CD4-positive, alpha-beta T cell treated with Interferon alpha-2 for 1 hour (primary cell): ENCODE measurements around the gene CHST9.

Experiments used
- DNase-seq, 2 donors: peaks; one replicate each; pipeline ENCODE4 v3.0.0-alpha.2; 2020 to 2022

CHST9 gene

GRCh38 chr18:26926066-26926675 lies 258.9 kb downstream of the CHST9 start:
- no peak for DNase-seq

- no peak for DNase-seq
Observed at GRCh38 chr18:26925313-26925712, 259.8 kb downstream of the CHST9 start.

DNA sequence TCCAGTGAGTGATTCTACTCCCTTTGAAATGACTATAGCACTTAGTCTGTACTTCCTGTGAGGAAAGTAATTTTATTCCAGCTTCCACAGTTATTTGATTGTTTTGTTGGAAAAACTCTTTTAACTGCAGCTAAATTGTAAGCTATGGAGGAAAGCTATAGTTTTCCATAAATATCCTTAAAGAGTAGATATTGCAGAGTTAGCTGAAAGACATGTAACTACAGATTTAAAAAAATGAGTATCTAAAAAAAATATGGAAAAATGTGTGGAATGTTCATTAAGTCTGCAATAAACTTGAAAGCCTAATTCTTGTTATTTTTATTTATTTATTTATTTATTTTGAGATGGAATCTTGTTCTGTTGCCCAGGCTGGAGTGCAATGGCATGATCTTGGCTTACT lies 262.8 kb downstream of the CHST9 start:
- DNase-seq: no peak

DNA sequence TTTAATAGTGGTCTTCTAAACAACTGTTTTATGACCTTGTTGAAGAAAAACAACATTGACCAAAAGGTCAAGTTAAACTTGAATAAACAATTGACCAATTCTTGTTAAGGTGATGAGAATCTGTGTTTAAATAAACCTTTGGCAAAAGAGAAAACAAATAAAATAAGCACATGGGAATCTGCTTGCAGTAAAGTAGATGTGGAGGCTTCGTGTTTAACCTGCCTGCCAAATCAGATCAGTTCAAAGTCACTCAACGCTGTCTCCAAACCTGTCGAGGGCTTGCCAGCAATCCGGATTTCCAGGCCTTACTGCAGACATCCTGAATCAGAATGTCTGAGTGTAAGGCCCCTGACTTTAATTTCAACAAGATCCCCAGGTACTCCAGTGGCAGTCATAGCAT lies 264.5 kb downstream of the CHST9 start:
- DNase-seq: no peak

DNA sequence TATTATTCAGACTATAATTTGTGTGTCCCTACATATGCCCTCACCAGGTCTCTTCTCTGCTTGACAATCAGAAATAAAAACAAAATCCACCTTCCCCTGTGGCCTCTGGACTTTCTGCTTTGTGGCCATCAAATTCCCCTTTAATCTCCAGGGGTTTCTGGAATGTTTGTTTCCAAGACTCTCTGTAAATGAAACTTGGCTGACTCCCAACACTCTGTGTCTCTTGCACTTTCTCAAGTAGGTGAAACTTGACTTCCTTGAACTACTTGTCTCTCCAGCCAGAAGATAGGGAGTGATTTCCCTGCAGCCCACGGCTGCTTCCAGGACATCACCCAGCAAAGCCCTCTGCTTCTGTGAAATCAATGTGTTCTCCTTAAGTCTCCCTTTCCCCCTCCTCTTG lies 265.5 kb downstream of the CHST9 start:
- DNase-seq: no peak

GRCh38 chr18:26919201-26919600 lies 265.9 kb downstream of the CHST9 start:
- DNase-seq: no peak

GRCh38 chr18:26911840-26912239 lies 273.3 kb downstream of the CHST9 start:
- DNase-seq: no peak

DNA sequence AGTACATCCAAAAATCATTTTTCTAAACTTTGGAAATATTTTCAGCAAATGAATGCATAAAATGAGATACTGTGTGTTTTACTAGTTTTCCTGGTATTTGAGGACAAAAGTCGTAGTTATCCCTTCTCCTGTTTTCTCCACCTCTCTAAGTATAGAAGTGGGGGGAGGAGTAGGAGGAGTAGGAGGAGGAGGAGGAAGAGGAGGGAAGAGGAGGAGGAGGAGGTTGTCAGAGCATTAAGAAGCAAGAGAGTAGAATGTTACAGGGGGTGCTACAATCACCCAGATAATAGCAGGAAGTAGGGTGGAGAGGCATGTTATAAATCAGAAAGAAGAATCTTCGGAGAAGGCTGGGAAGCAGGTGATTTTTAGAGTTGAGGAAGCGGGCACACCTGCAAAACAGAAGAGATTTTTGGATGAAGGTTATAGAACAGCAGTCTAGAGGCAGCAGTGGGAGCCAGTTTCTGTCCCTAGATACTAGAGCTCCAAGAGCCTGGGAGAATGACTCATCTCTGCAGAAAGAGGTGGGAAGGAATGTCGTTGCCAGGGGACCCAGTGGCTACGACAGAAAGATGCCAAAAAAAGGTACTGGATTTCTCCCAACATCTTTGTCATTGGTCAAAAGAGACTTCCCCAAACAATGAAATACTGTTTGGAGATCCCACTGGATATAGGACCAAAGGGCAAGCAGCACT lies 275.4 kb downstream of the CHST9 start:
- no peak for DNase-seq

DNA sequence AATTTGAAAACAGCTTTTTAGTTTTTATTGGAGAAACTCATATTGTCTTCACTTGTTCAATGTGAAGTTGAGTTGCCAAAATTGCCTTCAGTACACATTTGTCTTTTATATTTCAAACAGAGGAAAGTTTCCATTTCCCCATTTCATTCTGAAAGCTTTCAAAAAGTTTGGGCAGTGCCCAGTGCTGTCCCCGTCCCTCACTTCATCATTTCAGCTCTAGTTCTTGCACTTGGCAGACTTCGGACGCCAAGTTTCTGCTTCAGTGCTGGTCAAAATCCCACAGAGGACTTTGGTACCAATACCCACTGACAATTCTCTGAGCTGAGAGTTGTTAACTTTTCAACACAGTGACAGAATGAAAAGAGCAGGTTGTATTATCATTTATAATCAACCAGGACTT lies 276.2 kb downstream of the CHST9 start:
- DNase-seq: no peak

DNA sequence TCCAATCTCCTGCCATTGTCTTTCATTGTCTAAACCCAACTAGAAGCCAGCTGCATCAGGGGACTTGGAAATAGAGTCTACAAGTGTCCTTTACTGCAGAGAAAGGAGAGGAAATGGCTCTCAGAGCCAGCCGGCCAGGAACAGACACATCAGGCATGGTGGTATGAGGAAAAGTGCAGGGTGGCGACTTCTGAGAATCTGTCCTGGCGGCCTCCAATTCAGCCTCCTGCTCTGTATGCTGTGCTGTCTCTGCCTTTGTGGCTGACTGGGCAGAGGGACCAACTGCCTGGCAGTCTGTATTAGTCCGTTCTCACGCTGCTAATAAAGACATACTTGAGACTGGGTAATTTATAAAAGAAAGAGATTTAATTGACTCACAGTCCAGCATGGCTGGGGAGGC lies 282.8 kb downstream of the CHST9 start:
- DNase-seq: no peak

- DNase-seq: no peak
Observed at GRCh38 chr18:26901020-26901419, 284.1 kb downstream of the CHST9 start.

- DNase-seq: no peak
Observed at GRCh38 chr18:26894426-26894825, 290.7 kb downstream of the CHST9 start.

DNA sequence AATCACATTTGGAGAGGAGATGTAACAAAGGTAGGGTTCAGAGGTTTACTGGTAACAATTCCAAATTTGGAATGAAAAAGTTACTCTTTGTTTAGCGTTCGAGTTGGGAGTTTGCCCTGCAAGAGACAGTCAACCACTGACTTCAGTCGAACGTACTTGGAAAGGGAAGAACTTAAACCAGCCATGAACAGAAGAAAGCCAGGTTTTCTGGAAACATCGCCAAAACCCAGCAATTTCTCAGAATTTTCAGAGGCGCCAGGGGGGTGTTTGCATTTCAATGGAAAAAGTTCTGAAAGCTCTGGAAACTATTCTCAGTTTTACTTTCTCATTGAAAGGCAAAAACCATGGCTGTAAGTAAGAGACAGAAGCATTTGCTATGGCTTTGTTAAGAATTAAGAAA lies 291.1 kb downstream of the CHST9 start:
- no peak for DNase-seq

- DNase-seq: no peak
Observed at GRCh38 chr18:26888259-26888658, 296.8 kb downstream of the CHST9 start.

- DNase-seq: no peak
Observed at GRCh38 chr18:26875040-26875654, 310.0 kb downstream of the CHST9 start.

- no peak for DNase-seq
Observed at GRCh38 chr18:26874283-26874682, 310.8 kb downstream of the CHST9 start.

- DNase-seq: no peak
Observed at GRCh38 chr18:26869640-26870039, 315.5 kb downstream of the CHST9 start.

- DNase-seq: no peak
Observed at GRCh38 chr18:26868968-26869586, 316.0 kb downstream of the CHST9 start.

DNA sequence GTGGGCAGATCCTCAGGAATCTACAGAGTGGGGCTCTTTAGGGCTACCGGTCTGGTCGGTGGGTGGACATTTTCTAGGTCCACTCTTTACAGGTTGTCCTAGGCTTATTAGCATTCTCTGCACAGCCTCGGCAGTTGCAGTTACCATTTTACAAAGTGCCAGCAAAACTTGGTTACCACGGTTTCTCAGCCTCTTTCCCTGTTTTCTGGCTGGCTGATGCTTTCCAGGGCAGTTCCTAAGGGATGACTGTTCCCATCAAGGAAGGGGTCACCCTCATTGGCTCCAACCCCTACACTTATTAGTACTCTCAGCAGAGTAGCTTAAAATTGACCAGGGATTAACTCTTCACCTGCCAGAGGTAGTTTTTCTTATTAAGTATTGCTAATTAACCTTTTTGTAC lies 317.6 kb downstream of the CHST9 start:
- DNase-seq: no peak

- no peak for DNase-seq
Observed at GRCh38 chr18:26865557-26865956, 319.6 kb downstream of the CHST9 start, which contains the start of gene AQP4. AQP4 (minus strand) TSS chr18:26865707; CDS start chr18:26865689, 18 bp downstream.

GRCh38 chr18:26864658-26865057 lies 320.4 kb downstream of the CHST9 start:
- DNase-seq: no peak

DNA sequence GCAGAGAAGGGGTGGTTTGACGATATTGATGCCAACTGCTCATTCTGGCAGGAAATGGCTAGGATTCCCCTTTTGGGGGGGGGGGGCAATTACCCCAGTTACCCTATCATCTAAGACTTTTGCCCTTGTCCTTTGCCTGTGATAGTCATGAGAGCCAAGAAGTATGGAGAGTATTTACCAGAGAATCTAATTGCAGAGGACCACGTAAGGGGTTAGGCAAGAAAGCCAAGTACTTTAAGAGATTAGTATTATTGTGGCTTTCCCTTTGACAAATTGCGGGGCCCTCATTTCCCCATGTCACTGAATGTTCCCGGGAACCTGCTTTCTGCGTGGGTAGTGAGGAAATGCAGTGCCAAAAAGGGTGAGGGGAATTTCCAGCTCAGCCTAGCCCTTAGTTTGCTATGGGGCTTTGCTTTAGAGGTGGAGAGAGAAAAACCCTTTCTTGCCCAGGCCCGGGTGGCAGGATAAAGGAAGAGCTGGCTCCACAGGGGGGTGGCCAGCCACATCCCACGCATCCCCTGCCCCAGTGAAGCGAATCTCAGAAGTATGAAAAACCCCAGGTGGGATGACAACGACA lies 321.1 kb downstream of the CHST9 start:
- no peak for DNase-seq

DNA sequence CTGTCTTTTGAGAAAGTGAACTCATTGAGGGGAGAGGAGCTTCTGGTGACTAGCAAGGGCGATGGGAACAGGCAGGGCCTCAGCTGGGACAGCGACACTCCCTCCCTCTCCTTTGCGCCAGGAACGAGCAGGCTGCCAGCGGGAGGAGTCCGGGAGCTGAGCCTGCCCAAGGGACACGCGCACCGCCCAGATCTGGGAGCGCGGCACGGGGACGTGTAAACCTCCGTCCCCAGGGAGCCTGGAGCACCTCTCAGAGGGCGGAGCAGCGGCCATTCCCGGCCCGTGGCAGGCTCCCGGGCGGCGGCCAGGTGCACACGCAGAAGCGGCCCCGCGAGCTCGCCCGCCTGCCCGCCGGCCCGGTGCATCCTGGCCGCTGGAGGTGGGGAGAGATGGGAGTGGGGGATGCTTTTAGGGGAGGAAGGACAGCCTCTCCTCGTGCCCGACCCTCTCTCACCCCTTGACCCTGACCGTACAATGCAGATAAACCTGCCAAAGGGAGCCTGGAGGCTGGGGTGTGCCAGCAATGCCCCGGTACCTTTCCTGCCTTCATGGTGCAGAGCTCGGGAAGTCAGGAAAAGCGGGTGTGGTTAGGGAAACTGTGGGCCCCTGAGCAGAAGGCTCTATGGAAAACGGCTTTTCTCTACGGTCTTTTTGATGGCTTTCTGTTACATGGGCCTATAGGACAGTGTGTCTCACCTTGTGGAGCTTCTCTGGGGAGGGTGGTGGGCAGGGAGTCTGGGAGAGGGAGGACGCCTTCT lies 321.8 kb downstream of the CHST9 start:
- DNase-seq: no peak
